Hepatocyte (in vitro differentiated cells): ENCODE results near the gene ST8SIA6. TPM values are rescaled to one million over a fixed set of nuclear protein-coding genes. Genes with fewer than 3 reads are reported as not detected.

Experiments used
- DNase-seq: peaks from one replicate; pipeline ENCODE4 v3.0.0-alpha.2; 2016; ENCODE audit warnings: low spot score
- H2AFZ ChIP-seq: fragments of 200-600 bp; sonication (generic); 2 replicates; pipeline ENCODE4 v1.6.0; 2016; ENCODE audit warnings: antibody characterized with exemption, mild to moderate bottlenecking
- H3K27ac ChIP-seq: fragments of 200-600 bp; sonication (generic); 2 replicates; pipeline ENCODE4 v1.5.1; 2016; ENCODE audit warnings: mild to moderate bottlenecking
- H3K27me3 ChIP-seq: fragments of 200-600 bp; sonication (generic); 2 replicates; pipeline ENCODE4 v1.6.1; 2016
- H3K36me3 ChIP-seq: fragments of 200-600 bp; sonication (generic); replicated peaks from 2 replicates; pipeline ENCODE4 v1.5.1; 2016; ENCODE audit warnings: low read depth; ENCODE audit not compliant: insufficient read depth
- H3K4me1 ChIP-seq: fragments of 200-600 bp; sonication (generic); 2 replicates; pipeline ENCODE4 v1.5.1; 2016; ENCODE audit warnings: mild to moderate bottlenecking, moderate library complexity; ENCODE audit not compliant: insufficient read depth
- H3K4me2 ChIP-seq: fragments of 200-600 bp; sonication (generic); 2 replicates; pipeline ENCODE4 v1.6.0; 2016
- H3K4me3 ChIP-seq: fragments of 200-600 bp; sonication (generic); 2 replicates; pipeline ENCODE4 v1.5.1; 2016; ENCODE audit warnings: mild to moderate bottlenecking
- H3K79me2 ChIP-seq: fragments of 200-600 bp; sonication (generic); 2 replicates; pipeline ENCODE4 v1.6.0; 2017; ENCODE audit warnings: mild to moderate bottlenecking
- H3K9me2 ChIP-seq: fragments of 200-600 bp; sonication (generic); replicated peaks from 2 replicates; pipeline ENCODE4 v1.6.0; 2017; ENCODE audit warnings: mild to moderate bottlenecking; ENCODE audit not compliant: insufficient read depth
- H3K9me3 ChIP-seq: fragments of 200-600 bp; sonication (generic); 2 replicates; pipeline ENCODE4 v1.5.1; 2016; ENCODE audit warnings: low read depth, mild to moderate bottlenecking
- H4K20me1 ChIP-seq: fragments of 200-600 bp; sonication (generic); 2 replicates; pipeline ENCODE4 v1.6.0; 2016; ENCODE audit warnings: mild to moderate bottlenecking; ENCODE audit not compliant: insufficient read depth, poor library complexity, severe bottlenecking
- CTCF ChIP-seq: fragments of 200-600 bp; sonication (generic); IDR thresholded peaks from 2 replicates; pipeline ENCODE4 v1.5.1; 2016; ENCODE audit warnings: antibody characterized with exemption, mild to moderate bottlenecking; ENCODE audit not compliant: poor library complexity
- EZH2 ChIP-seq: fragments of 200-600 bp; sonication (generic); IDR thresholded peaks from 2 replicates; pipeline ENCODE4 v1.6.1; 2016; ENCODE audit warnings: antibody characterized with exemption, mild to moderate bottlenecking, borderline replicate concordance
- EZH2phosphoT487 ChIP-seq: fragments of 200-600 bp; sonication (generic); IDR thresholded peaks from one replicate; pipeline ENCODE4 v1.6.1; 2018; ENCODE audit warnings: antibody characterized with exemption, mild to moderate bottlenecking, low read depth, moderate library complexity; ENCODE audit not compliant: unreplicated experiment, severe bottlenecking
- WGBS: methylation state at CpG from one replicate; pipeline ENCODE4 v1.1.6; 2016; ENCODE audit warnings: low lambda C conversion rate; ENCODE audit errors: missing lambda C conversion rate; 5-methylcytosine and 5-hydroxymethylcytosine counted together
- polyA plus RNA-seq: library from polyadenylated mRNA; unstranded; fragments of >200 nt; fragmentation: Nextera tagmentation; extraction: Ambion mirVana; gene quantifications from 2 replicates; pipeline ENCODE4 v1.2.1, GENCODE V29; 2016
- total RNA-seq: library from RNA; depleted of rRNA; stranded (reverse); fragments of >200 nt; gene quantifications from 2 replicates; pipeline ENCODE4 v1.2.3, GENCODE V29; 2014

Gene ST8SIA6
- total and polyA plus RNA-seq, 2 experiments from 2014 or later: 0.10 TPM; not detected in 1

- no peaks in the 10 kb centered on the region for H3K9me2 ChIP-seq
Measured at GRCh38 chr10:17475661-17476060, 21.3 kb upstream of the ST8SIA6 start.

GRCh38 chr10:17474595-17475323, 20.4 kb upstream of the ST8SIA6 start:
- Histone ChIP-seq H4K20me1 (no peaks in the 10 kb centered on the region), H3K9me3 (no peaks in the 10 kb centered on the region), H2AFZ (no peak overlapping the region), H3K4me1 (no peaks in the 10 kb centered on the region), H3K4me2 (no peak overlapping the region), H3K4me3 (no peak overlapping the region), H3K27me3 (no peaks in the 10 kb centered on the region), H3K79me2 (no peaks in the 10 kb centered on the region), H3K36me3 (no peaks in the 10 kb centered on the region), H3K27ac (no peak overlapping the region), H3K9me2 (no peaks in the 10 kb centered on the region)
- 32% methylated on average over 5 of the region's 5 CpGs for WGBS
- TF ChIP-seq CTCF: peak; percentile 18
- TF ChIP-seq EZH2: no peak
- no peak for TF ChIP-seq EZH2phosphoT487
- DNase-seq: peak; percentile 14

More at GRCh38 chr10:17475661-17476060, 21.3 kb upstream of the ST8SIA6 start:
- H3K4me1 ChIP-seq: no peaks in the 10 kb centered on the region
- no peaks in the 10 kb centered on the region for H3K36me3 ChIP-seq
- no peaks in the 10 kb centered on the region for H3K27me3 ChIP-seq
- no peak overlapping the region for H3K4me2 ChIP-seq
- no peak for DNase-seq
- no peak for TF ChIP-seq EZH2phosphoT487
- TF ChIP-seq EZH2: no peak
- TF ChIP-seq CTCF: no peak
- no peak overlapping the region for H2AFZ ChIP-seq
- no peaks in the 10 kb centered on the region for H3K79me2 ChIP-seq
- H3K9me3 ChIP-seq: no peaks in the 10 kb centered on the region
- no peak overlapping the region for H3K4me3 ChIP-seq
- 83% methylated on average over 3 of the region's 3 CpGs for WGBS
- no peak overlapping the region for H3K27ac ChIP-seq
- H4K20me1 ChIP-seq: no peaks in the 10 kb centered on the region

GRCh38 chr10:17473228-17473950, 19.0 kb upstream of the ST8SIA6 start:
- Histone ChIP-seq H3K4me2 (no peak overlapping the region), H3K4me3 (no peak overlapping the region), H3K27ac (no peak overlapping the region), H3K9me3 (no peaks in the 10 kb centered on the region), H4K20me1 (no peaks in the 10 kb centered on the region), H3K9me2 (no peaks in the 10 kb centered on the region), H2AFZ (no peak overlapping the region), H3K27me3 (no peaks in the 10 kb centered on the region), H3K79me2 (no peaks in the 10 kb centered on the region), H3K36me3 (no peaks in the 10 kb centered on the region), H3K4me1 (no peaks in the 10 kb centered on the region)
- no peak for TF ChIP-seq EZH2phosphoT487
- TF ChIP-seq EZH2: no peak
- TF ChIP-seq CTCF: no peak
- DNase-seq: no peak
- WGBS: 73% methylated on average over 11 of the region's 11 CpGs
